ENCODE data around the gene TXNIP. TPM values are rescaled to one million over a fixed set of nuclear protein-coding genes. Genes with fewer than 3 reads are reported as not detected.

TXNIP gene
- total RNA-seq, 1 experiment from 2014 or later = 23.2 TPM

- peaks cover 6% of the 10 kb centered on the region; the same call in 1 of the 2 replicates for H3K4me1 ChIP-seq (ENCODE audit: insufficient read depth, low read length)
- no peaks in the 10 kb centered on the region for H3K79me2 ChIP-seq (ENCODE audit: insufficient read depth, low read length)
- H3K36me3 Mint-ChIP-seq (ENCODE audit: insufficient read depth in 1 of 3, low read depth in 3 of 3) = no peaks in the 10 kb centered on the region
Measured at GRCh38 chr1:145944532-145944931, 51.8 kb downstream of the TXNIP start.

More at GRCh38 chr1:145944532-145944931, 51.8 kb downstream of the TXNIP start:
- Histone ChIP-seq H2AFZ (ENCODE audit: low read length) (no peak overlapping the region), H4K91ac (ENCODE audit: insufficient read length, low read depth, low read length) (no peak overlapping the region), H3K9ac (ENCODE audit: extremely low read depth, insufficient read length, low read length) (no peak overlapping the region), H2BK5ac (ENCODE audit: insufficient read length, low read length) (no peak overlapping the region), H2BK12ac (ENCODE audit: insufficient read length, low read depth, low read length) (no peak overlapping the region), H3K79me1 (ENCODE audit: insufficient read depth, low read depth, low read length, poor library complexity, severe bottlenecking) (no peaks in the 10 kb centered on the region), H3K18ac (ENCODE audit: insufficient read length, low read depth, low read length) (no peak overlapping the region), H3K27me3 (ENCODE audit: insufficient read depth, low read length) (no peaks in the 10 kb centered on the region), H4K8ac (replicated peaks; ENCODE audit: insufficient read length, low read depth, low read length) (no peak overlapping the region), H3K4me2 (ENCODE audit: insufficient read depth, insufficient read length, low read length) (no peak overlapping the region), H2BK20ac (ENCODE audit: low read depth, low read length, poor library complexity, severe bottlenecking) (no peak overlapping the region), H3K4ac (ENCODE audit: low read depth, low read length) (no peak overlapping the region), H2AK5ac (ENCODE audit: insufficient read length, low read length) (no peak overlapping the region), H3K23ac (ENCODE audit: insufficient read length, low read depth, low read length) (no peak overlapping the region), H4K5ac (ENCODE audit: insufficient read length, low read depth, low read length) (no peak overlapping the region), H3K23me2 (ENCODE audit: insufficient read length, low read depth, low read length, poor library complexity, severe bottlenecking) (no peaks in the 10 kb centered on the region), H2BK120ac (ENCODE audit: low read depth, low read length, poor library complexity, severe bottlenecking) (no peak overlapping the region), H3K9me3 (ENCODE audit: control insufficient read depth, low read depth, low read length) (no peaks in the 10 kb centered on the region), H3K27ac (ENCODE audit: insufficient read length, low read depth, low read length) (no peak overlapping the region), H2BK15ac (ENCODE audit: low read depth, low read length) (no peak overlapping the region), H4K20me1 (ENCODE audit: control insufficient read depth, insufficient read depth, insufficient read length) (no peaks in the 10 kb centered on the region), H3K56ac (ENCODE audit: insufficient read length, low read depth, low read length) (no peak overlapping the region), H3T11ph (ENCODE audit: low read length) (no peak overlapping the region), H3K14ac (ENCODE audit: insufficient read depth, low read length) (no peak overlapping the region)
- Mint-ChIP-seq H3K27ac (no peak overlapping the region), H3K9me3 (no peaks in the 10 kb centered on the region), H3K4me3 (no peak overlapping the region), H3K4me1 (peaks cover 16 to 18% of the 10 kb centered on the region in 2 experiments), H3K27me3 (ENCODE audit: low read depth) (no peaks in the 10 kb centered on the region)
- DNase-seq = no peak
- no peak for TF ChIP-seq CTCF (conservative IDR thresholded peaks at IDR 0.05)
- WGBS (ENCODE audit: extremely low coverage, insufficient read length, low lambda C conversion rate) = no CpG with 5 or more reads among the region's 3 CpGs

All from H9 (cell line).